ENCODE measurements around the gene DNMBP. TPM values are rescaled to one million over a fixed set of nuclear protein-coding genes. Genes with fewer than 3 reads are reported as not detected.
A peak's percentile ranks its signal among the peaks of the same experiment; 100 is the strongest.
"Not testable (repeated sequence)": the region's sequence is repeated elsewhere in the genome, so short reads cannot be mapped to it uniquely, and the experiment has no call there.

The DNMBP gene
- total and polyA plus RNA-seq, 8 donors, result 14.8 to 43.9 (median 37.2) TPM

DNA sequence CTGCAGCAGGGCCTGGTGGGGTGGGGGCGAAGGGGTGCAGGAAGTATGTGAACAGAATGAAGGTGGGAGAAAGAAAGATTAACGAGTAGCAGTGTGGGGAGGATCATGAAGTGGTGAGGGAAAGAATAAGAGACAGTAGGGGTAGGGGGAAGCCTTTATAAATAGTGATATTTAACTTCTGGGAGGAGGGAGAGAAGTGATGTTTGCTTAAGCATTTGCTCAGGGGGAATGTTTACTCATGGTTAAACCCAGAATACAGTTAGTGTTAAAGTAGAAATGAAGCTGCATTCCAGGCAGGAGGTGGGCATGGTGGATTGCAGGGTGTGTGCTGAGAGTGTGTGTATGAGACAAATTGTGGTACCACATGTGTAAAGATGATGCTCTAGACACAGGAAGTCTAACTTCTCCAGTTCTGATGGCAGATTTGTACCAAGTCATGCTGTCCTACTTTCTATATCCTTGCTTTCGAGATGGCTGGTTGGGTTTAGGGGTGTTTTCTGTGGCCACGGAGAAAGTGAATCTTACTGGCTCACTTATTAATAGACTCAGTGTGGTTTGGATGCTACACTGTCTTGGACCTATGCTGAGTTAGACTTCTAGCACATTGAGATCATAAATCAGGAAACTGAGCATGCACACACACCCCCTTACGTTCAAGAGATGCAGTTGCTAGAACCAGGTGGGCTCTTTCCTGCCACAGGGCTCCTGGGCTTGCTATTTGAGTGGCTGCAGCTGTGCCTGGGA, 10.6 kb upstream of the DNMBP start:
- intact Hi-C loops (cut with DNase I), result no loop called here
- no peaks in the 10 kb centered on the region for H3K36me3 ChIP-seq
- no peak for DNase-seq
- TF ChIP-seq, protein P1, sequence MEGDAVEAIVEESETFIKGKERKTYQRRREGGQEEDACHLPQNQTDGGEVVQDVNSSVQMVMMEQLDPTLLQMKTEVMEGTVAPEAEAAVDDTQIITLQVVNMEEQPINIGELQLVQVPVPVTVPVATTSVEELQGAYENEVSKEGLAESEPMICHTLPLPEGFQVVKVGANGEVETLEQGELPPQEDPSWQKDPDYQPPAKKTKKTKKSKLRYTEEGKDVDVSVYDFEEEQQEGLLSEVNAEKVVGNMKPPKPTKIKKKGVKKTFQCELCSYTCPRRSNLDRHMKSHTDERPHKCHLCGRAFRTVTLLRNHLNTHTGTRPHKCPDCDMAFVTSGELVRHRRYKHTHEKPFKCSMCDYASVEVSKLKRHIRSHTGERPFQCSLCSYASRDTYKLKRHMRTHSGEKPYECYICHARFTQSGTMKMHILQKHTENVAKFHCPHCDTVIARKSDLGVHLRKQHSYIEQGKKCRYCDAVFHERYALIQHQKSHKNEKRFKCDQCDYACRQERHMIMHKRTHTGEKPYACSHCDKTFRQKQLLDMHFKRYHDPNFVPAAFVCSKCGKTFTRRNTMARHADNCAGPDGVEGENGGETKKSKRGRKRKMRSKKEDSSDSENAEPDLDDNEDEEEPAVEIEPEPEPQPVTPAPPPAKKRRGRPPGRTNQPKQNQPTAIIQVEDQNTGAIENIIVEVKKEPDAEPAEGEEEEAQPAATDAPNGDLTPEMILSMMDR (IDR thresholded peaks at IDR 0.05), result no peak
- H3K9me3 ChIP-seq, result no peaks in the 10 kb centered on the region
- ATAC-seq, result no peak
- H3K27ac ChIP-seq, result no peak overlapping the region
- H3K4me1 ChIP-seq, result no peaks in the 10 kb centered on the region
- no peak overlapping the region for H3K4me3 ChIP-seq
- peaks cover 0 to 10% of the 10 kb centered on the region in 2 donors for H3K27me3 ChIP-seq

DNA sequence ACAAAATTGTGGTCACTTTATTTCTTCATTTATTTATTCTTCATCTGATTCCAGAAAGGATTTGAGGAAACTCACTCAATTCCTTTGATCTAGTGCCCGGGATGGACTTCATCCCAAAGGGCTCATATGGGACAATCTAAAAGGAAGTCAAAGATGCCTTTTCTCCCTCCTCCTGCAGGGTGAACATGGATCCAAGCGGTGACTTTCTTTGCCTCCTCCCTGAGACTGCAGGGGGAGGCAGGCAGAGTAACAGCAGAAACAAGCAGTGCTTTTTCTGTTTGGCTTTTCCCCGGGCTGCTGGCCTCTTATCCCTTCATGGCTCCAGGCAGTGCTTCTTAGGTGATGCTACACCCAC, 10.0 kb upstream of the DNMBP start:
- Histone ChIP-seq H3K27me3 (peaks cover 0 to 10% of the 10 kb centered on the region in 2 donors), H3K36me3 (no peaks in the 10 kb centered on the region), H3K4me1 (no peaks in the 10 kb centered on the region), H3K27ac (no peak overlapping the region), H3K4me3 (no peak overlapping the region), H3K9me3 (no peaks in the 10 kb centered on the region)
- TF ChIP-seq, protein P1 (IDR thresholded peaks at IDR 0.05), result no peak
- intact Hi-C loops (cut with DNase I), result no loop called here
- ATAC-seq, result peak; percentile 25
- peak in 1 of 4 donors; percentile 47 for DNase-seq

DNA sequence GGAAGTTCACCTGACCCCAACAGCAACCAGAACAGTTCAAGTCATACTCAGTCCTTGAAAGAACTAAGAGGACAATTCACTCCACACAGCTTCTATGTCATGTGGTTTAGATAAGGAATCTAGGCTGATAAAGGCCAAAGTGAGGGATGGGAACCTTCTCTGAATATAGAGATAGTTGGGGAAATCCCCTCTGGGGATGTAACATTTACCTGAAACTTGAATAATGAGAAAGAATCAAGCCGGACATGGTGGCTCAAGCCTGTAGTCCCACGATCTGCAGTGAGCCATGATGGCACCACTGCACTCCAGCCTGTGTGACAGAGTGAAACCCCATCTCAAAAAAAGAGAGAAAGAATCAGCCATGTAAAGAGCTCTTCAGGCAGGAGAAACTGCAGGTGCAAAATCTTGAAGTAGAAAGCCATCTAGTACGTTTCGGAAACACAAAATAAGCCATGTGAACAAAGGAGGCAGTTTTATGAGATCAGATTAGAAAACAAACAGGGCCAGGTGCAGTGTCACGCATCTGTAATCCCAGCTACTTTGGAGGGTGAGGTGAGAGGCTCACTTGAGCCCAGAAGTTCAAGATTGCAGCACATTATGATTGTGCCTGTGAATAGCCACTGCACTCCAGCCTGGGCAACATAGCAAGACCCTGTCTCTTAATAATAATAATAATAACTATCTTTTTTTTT, 4.5 kb upstream of the DNMBP start:
- TF ChIP-seq, protein P1 (IDR thresholded peaks at IDR 0.05), result no peak
- ATAC-seq (no peak), DNase-seq (no peak)
- intact Hi-C loops (cut with DNase I), result no loop called here
- Histone ChIP-seq H3K27ac (no peak overlapping the region), H3K4me3 (no peak overlapping the region), H3K36me3 (no peaks in the 10 kb centered on the region), H3K4me1 (peaks cover 2 to 8% of the 10 kb centered on the region in 2 donors), H3K9me3 (no peaks in the 10 kb centered on the region), H3K27me3 (no peaks in the 10 kb centered on the region)

DNA sequence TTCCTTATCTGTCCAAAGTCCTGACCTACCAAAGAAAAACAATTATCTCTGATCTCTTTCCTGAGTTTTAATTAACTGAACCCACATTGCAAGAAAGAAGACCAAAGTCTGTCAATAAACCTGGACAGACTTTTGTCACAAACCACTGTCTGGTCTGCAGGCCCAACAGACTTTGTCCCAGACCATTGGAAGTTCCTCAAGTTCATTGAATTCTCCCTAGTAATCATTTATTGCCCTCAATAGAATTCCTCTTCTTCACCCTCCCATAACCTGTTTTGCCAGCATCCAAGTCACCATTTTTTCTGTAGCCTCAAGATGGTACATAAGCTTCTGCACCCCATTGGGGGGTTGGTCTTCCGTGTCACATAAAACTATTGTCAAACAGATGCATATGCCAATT, 3.9 kb upstream of the DNMBP start:
- no peak for ATAC-seq

DNA sequence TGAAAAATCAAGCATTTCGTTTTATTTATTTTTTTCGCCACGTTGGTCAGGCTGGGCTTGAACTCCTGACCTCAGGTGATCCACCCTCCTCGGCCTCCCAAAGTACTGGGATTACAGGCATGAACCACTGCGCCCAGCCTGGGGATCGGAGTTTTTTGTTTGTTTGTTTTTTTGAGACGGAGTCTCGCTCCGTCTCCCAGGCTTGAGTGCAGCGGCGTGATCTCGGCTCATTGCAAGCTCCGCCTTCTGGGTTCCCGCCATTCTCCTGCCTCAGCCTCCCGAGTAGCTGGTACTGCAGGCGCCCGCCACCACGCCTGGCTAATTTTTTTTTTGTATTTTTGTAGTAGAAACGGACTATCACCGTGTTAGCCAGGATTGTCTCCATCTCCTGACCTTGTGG, 2.2 kb upstream of the DNMBP start:
- DNase-seq; H3K4me3 ChIP-seq; H3K9me3 ChIP-seq; H3K27me3 ChIP-seq; H3K36me3 ChIP-seq; H3K27ac ChIP-seq; ATAC-seq; intact Hi-C loops (cut with DNase I): not testable (repeated sequence)
- H3K4me1 ChIP-seq, result peaks cover 8 to 31% of the 10 kb centered on the region in 2 donors

More for the DNA sequence above, 3.9 kb upstream of the DNMBP start:
- intact Hi-C loops (cut with DNase I), result no loop called here
- H3K27me3 ChIP-seq, result no peaks in the 10 kb centered on the region
- no peak overlapping the region for H3K27ac ChIP-seq
- H3K4me3 ChIP-seq, result no peak overlapping the region
- TF ChIP-seq, protein P1 (IDR thresholded peaks at IDR 0.05), result no peak
- peaks cover 6 to 14% of the 10 kb centered on the region in 2 donors for H3K4me1 ChIP-seq
- no peaks in the 10 kb centered on the region for H3K36me3 ChIP-seq
- DNase-seq, result no peak
- H3K9me3 ChIP-seq, result no peaks in the 10 kb centered on the region
